ENCODE data around the gene CHPT1. TPM values are rescaled to one million over a fixed set of nuclear protein-coding genes. Genes with fewer than 3 reads are reported as not detected.

CHPT1 gene
- total RNA-seq, 2 experiments from 2014 or later = 14.3 to 20.8 TPM

- no peak overlapping the region for H3K4me3 Mint-ChIP-seq
- DNase-seq = no peak
- H3K36me3 Mint-ChIP-seq = no peaks in the 10 kb centered on the region
- CTCF ChIA-PET = no interaction called here
- H3K4me1 Mint-ChIP-seq = peaks cover 25% of the 10 kb centered on the region
- no peak for ATAC-seq
- H3K9me3 Mint-ChIP-seq (ENCODE audit: low read depth) = no peaks in the 10 kb centered on the region
- no peaks in the 10 kb centered on the region for H3K27me3 Mint-ChIP-seq
- no peak overlapping the region for H3K27ac Mint-ChIP-seq
These were observed 3.1 kb upstream of the CHPT1 start for GRCh38 chr12:101694297-101694848.

- Mint-ChIP-seq H3K4me3 (no peak overlapping the region), H3K9me3 (ENCODE audit: low read depth) (no peaks in the 10 kb centered on the region), H3K27ac (no peak overlapping the region), H3K27me3 (no peaks in the 10 kb centered on the region), H3K36me3 (no peaks in the 10 kb centered on the region), H3K4me1 (peaks cover 28% of the 10 kb centered on the region)
- ATAC-seq (no peak), DNase-seq (no peak)
- CTCF ChIA-PET = no interaction called here
These were observed 2.5 kb upstream of the CHPT1 start for GRCh38 chr12:101694986-101695385.

DNA sequence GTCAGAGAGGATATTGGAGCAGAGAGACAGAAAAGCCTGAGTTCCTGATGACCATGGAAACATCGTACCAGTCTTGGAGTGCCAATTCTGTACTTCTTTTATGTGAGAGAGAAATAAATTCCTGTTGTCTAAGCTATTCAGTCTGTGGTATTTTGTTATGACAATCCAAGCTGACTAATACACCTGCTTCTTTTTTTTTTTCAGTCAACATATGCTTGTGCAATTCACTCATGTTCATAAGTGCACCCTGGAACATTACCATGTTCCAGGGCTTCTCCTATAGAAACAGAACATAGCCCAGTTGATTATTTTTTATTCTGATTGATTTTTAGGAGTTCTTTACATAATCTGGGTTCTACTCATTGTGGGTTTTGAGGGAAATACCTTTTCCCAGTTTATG lies 1.7 kb upstream of the CHPT1 start:
- Mint-ChIP-seq H3K9me3 (ENCODE audit: low read depth) (no peaks in the 10 kb centered on the region), H3K4me1 (peaks cover 31% of the 10 kb centered on the region), H3K36me3 (no peaks in the 10 kb centered on the region), H3K27ac (no peak overlapping the region), H3K4me3 (no peak overlapping the region), H3K27me3 (no peaks in the 10 kb centered on the region)
- ATAC-seq (no peak), DNase-seq (no peak)
- CTCF ChIA-PET = no interaction called here

DNA sequence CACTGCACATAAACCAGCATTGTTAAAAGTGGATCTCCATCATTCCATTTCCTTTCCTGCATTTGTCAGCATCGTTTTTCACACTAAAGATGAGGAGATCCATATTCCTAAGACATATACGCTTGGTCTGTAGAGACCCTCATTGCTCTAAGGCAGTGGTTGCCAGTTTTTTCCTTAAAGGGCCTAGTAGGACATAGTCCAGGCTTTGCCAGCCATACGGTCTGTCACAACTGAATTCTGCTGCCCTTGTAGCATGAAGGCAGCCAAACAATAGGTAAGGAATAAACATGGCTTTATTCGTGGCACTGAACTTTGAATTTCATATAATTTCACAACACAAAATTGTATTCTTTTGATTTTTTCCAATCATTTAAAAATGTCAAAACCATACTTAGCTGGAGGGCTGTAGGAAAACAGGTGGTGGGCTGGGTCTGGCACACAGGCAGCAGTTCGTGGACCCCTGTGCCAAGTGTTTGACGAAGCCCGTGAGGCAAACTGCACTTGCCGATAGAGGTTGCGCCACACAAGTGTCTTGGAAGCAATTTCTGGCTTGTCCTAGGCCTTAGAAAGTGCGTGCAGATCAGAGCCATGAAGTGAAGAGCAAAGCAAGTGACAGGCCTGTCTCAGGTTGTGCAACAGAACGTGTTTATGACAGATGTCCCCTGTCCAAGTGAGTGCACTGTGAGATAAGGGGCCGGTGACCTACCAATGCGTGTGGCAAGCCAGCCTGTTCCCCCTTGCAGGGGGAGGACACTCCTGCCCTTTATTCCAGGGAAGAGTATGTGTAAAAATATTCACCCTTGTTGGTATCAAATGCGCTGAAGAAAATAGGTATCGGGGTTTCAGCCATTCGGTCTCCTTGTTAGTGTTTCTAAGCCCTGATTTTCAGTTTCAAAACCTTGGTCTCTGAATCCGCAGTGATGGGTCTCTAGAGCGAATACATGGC lies 916 bp upstream of the CHPT1 start:
- CTCF ChIA-PET = interaction anchor here (1.0 kb wide), 1 partner anchor 12 kb away, joined by 3 read pairs; no protein-coding TSS in a partner anchor
- peaks cover 34% of the 10 kb centered on the region for H3K4me1 Mint-ChIP-seq
- H3K27me3 Mint-ChIP-seq = no peaks in the 10 kb centered on the region
- peak overlapping the region; percentile 78 for H3K27ac Mint-ChIP-seq
- ATAC-seq = no peak
- no peaks in the 10 kb centered on the region for H3K9me3 Mint-ChIP-seq (ENCODE audit: low read depth)
- H3K4me3 Mint-ChIP-seq = peak overlapping the region; percentile 83
- peak; percentile 44 for DNase-seq
- no peaks in the 10 kb centered on the region for H3K36me3 Mint-ChIP-seq

- ATAC-seq (peak; percentile 49), DNase-seq (peak; percentile 51)
- Mint-ChIP-seq H3K4me3 (peak overlapping the region; percentile 83), H3K9me3 (ENCODE audit: low read depth) (no peaks in the 10 kb centered on the region), H3K36me3 (peaks cover 2% of the 10 kb centered on the region), H3K27me3 (no peaks in the 10 kb centered on the region), H3K27ac (peak overlapping the region; percentile 84), H3K4me1 (peaks cover 34% of the 10 kb centered on the region)
- CTCF ChIA-PET = interaction anchor here (0.5 to 1.1 kb wide), 5 partner anchors 40 to 140 kb away, joined by 3 to 5 read pairs (median 3); no protein-coding TSS in a partner anchor
These were observed 725 bp downstream of the CHPT1 start for GRCh38 chr12:101697930-101698799.

DNA sequence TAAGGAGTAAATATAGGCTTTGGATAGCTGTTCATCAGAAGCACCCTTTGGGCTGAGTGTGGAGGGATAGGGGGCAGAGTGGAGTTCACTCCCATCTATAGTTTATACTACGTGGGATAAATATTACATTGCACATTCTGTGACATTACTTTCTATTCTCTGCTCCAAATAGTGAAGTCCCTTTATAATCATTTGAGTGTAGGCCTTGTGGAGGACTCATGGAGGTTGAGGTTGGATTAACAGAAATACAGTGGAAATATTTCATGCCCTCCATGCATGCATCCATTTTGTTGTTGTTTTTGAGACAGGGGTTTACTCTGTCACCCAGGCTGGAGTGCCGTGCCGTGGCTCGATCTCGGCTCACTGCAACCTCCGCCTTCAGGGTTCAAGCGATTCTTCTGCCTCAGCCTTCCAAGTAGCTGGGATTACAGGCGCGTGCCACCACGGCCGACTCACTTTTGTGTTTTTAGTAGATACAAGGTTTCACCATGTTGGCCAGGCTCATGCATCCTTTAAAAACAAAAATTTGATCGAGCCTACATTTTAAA lies 1.4 kb downstream of the CHPT1 start:
- Mint-ChIP-seq H3K27ac (peak overlapping the region; percentile 84), H3K4me1 (peaks cover 34% of the 10 kb centered on the region), H3K27me3 (no peaks in the 10 kb centered on the region), H3K9me3 (ENCODE audit: low read depth) (no peaks in the 10 kb centered on the region), H3K4me3 (peak overlapping the region; percentile 83), H3K36me3 (peaks cover 2% of the 10 kb centered on the region)
- CTCF ChIA-PET = interaction anchor here (0.5 to 1.4 kb wide), 6 partner anchors 15 to 139 kb away, joined by 3 to 5 read pairs (median 3); no protein-coding TSS in a partner anchor
- ATAC-seq (no peak), DNase-seq (no peak)

DNA sequence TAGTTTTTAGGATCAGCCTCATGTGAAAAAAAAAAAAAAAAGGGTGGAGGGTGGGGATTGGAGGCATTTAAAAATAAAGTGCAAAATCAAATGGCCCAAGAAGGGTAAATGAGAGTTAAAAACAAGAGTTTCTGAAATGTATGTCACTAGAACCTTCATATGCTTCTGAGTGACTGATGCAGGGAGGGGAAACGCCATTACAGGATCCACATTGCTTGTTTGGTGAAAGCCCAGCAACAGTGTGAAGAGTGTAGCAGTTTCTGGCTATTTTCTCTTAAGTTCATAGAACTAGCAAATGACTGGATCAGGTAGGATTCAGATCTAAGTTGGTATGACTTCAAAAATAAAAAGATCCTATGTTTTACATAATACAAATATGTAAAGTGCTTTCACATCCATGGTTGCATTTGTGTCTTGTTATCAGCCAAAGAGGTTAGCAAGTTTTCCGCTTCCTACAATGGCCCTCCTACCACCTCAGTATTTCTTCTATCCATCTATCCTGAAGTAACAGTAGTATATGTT lies 2.9 kb downstream of the CHPT1 start:
- Mint-ChIP-seq H3K27ac (no peak overlapping the region), H3K4me1 (peaks cover 33% of the 10 kb centered on the region)

DNA sequence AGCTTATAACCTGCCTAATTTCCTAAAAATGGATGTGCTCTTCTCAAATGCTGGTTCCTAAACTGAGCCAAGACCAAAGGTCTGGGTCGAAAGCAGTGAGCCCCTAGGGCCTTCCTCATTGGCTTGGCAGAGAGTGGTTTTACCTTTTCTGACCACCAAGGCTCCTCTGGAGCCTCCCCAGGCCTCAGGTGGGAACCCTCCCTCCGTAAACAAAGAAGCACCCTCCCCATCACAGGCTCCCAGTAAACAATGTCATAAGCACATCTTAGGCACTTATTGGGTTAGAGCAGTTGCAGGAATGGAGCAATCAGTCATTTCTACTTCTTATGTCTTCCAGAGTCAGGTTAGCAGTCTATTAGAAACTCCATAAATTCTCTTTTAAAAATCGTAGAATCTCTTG lies 6.0 kb downstream of the CHPT1 start:
- H3K27ac Mint-ChIP-seq = no peak overlapping the region
- no peaks in the 10 kb centered on the region for H3K9me3 Mint-ChIP-seq (ENCODE audit: low read depth)
- H3K27me3 Mint-ChIP-seq = no peaks in the 10 kb centered on the region
- CTCF ChIA-PET = no interaction called here
- DNase-seq = no peak
- ATAC-seq = no peak
- H3K4me3 Mint-ChIP-seq = no peak overlapping the region
- H3K4me1 Mint-ChIP-seq = peaks cover 15% of the 10 kb centered on the region
- H3K36me3 Mint-ChIP-seq = peaks cover 2% of the 10 kb centered on the region

More for the DNA sequence above, 2.9 kb downstream of the CHPT1 start:
- Mint-ChIP-seq H3K27me3 (no peaks in the 10 kb centered on the region), H3K4me3 (no peak overlapping the region), H3K36me3 (peaks cover 2% of the 10 kb centered on the region), H3K9me3 (ENCODE audit: low read depth) (no peaks in the 10 kb centered on the region)
- DNase-seq = no peak
- CTCF ChIA-PET = interaction anchor here (1.0 to 1.4 kb wide), 2 partner anchors 8 to 13 kb away, joined by 4 to 5 read pairs; no protein-coding TSS in a partner anchor
- no peak for ATAC-seq

DNA sequence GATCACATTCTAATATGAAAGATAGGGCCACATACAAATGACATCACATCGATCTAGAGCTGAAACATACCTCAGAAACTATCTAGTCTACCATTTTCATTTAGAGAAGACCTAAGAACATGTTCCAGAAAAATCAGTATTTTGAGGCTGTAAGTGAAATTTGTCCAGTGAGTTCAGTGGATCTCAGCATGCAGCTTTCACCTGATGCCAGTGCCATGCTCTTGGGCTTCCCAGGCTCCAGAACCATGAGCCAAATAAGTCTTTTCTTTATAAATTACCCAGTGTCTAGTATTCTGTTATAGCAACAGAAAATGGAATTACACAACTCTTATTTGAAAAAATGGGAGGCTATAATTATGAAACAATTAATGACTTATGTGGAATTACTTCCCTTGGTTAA lies 9.0 kb downstream of the CHPT1 start:
- no peak overlapping the region for H3K27ac Mint-ChIP-seq
- CTCF ChIA-PET = no interaction called here
- peaks cover 2% of the 10 kb centered on the region for H3K36me3 Mint-ChIP-seq
- no peak for ATAC-seq
- peaks cover 14% of the 10 kb centered on the region for H3K4me1 Mint-ChIP-seq
- H3K9me3 Mint-ChIP-seq (ENCODE audit: low read depth) = no peaks in the 10 kb centered on the region
- H3K4me3 Mint-ChIP-seq = no peak overlapping the region
- no peak for DNase-seq
- no peaks in the 10 kb centered on the region for H3K27me3 Mint-ChIP-seq

GRCh38 chr12:101707131-101707782 lies 9.8 kb downstream of the CHPT1 start:
- no peak for DNase-seq
- Mint-ChIP-seq H3K36me3 (no peaks in the 10 kb centered on the region), H3K4me1 (peaks cover 14% of the 10 kb centered on the region), H3K27ac (no peak overlapping the region), H3K27me3 (no peaks in the 10 kb centered on the region), H3K9me3 (ENCODE audit: low read depth) (no peaks in the 10 kb centered on the region), H3K4me3 (no peak overlapping the region)
- CTCF ChIA-PET = interaction anchor here (1.3 kb wide), 1 partner anchor 7 kb away, joined by 5 read pairs; no protein-coding TSS in a partner anchor
- no peak for ATAC-seq

DNA sequence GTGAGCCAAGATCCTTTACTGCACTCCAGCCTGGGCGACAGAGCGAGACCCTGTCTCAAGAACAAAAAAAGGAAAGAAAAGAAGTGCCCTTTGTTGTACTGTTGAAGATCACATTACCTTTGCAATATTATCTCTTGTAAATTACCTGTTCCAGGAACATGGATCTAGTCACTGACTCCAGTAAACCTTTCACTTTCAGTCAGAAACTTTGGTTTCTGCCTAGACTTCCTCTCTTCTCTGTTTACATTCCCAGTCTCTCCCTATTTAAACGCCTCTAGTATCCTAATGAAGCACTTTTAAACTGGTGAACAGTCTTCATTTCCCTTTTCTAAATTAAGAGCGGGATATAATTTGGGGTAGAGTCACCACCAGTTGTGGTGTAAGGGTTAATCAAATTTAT lies 12.8 kb downstream of the CHPT1 start:
- CTCF ChIA-PET = no interaction called here
- DNase-seq (no peak), ATAC-seq (no peak)
- Mint-ChIP-seq H3K27ac (no peak overlapping the region), H3K9me3 (ENCODE audit: low read depth) (no peaks in the 10 kb centered on the region), H3K27me3 (no peaks in the 10 kb centered on the region), H3K4me3 (no peak overlapping the region), H3K4me1 (peaks cover 14% of the 10 kb centered on the region), H3K36me3 (peaks cover 1% of the 10 kb centered on the region)

GRCh38 chr12:101713059-101713682 lies 15.7 kb downstream of the CHPT1 start:
- no peak for DNase-seq
- Mint-ChIP-seq H3K27me3 (no peaks in the 10 kb centered on the region), H3K36me3 (peaks cover 5% of the 10 kb centered on the region), H3K9me3 (ENCODE audit: low read depth) (no peaks in the 10 kb centered on the region), H3K27ac (no peak overlapping the region), H3K4me3 (no peak overlapping the region), H3K4me1 (peaks cover 14% of the 10 kb centered on the region)
- CTCF ChIA-PET = interaction anchor here (1.3 kb wide), 1 partner anchor 13 kb away, joined by 4 read pairs; no protein-coding TSS in a partner anchor
- ATAC-seq = no peak

Data from activated CD8-positive, alpha-beta memory T cell treated with anti-CD3 and anti-CD28 coated beads, Interleukin-2, amount 10 ng/mL, durations not matched to agents 7 days and 5 days (primary cell).